Anterior cingulate cortex (tissue), 58 donors: ENCODE measurements around the gene DZIP3.

ENCODE experiments used
- DNase-seq, 58 donors: peaks; one replicate each; lab custom pipeline; 2025; lab: John Stamatoyannopoulos, UW

DZIP3 gene, protein sequence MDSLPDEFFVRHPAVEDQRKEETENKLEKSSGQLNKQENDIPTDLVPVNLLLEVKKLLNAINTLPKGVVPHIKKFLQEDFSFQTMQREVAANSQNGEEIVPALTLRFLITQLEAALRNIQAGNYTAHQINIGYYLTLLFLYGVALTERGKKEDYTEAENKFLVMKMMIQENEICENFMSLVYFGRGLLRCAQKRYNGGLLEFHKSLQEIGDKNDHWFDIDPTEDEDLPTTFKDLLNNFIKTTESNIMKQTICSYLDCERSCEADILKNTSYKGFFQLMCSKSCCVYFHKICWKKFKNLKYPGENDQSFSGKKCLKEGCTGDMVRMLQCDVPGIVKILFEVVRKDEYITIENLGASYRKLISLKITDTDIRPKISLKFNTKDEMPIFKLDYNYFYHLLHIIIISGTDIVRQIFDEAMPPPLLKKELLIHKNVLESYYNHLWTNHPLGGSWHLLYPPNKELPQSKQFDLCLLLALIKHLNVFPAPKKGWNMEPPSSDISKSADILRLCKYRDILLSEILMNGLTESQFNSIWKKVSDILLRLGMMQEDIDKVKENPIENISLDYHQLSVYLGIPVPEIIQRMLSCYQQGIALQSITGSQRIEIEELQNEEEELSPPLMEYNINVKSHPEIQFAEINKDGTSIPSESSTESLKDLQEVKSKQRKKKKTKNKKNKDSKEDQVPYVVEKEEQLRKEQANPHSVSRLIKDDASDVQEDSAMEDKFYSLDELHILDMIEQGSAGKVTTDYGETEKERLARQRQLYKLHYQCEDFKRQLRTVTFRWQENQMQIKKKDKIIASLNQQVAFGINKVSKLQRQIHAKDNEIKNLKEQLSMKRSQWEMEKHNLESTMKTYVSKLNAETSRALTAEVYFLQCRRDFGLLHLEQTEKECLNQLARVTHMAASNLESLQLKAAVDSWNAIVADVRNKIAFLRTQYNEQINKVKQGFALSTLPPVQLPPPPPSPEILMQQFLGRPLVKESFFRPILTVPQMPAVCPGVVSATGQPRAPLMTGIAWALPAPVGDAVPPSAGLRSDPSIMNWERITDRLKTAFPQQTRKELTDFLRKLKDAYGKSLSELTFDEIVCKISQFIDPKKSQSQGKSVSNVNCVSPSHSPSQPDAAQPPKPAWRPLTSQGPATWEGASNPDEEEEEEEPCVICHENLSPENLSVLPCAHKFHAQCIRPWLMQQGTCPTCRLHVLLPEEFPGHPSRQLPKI

DNA sequence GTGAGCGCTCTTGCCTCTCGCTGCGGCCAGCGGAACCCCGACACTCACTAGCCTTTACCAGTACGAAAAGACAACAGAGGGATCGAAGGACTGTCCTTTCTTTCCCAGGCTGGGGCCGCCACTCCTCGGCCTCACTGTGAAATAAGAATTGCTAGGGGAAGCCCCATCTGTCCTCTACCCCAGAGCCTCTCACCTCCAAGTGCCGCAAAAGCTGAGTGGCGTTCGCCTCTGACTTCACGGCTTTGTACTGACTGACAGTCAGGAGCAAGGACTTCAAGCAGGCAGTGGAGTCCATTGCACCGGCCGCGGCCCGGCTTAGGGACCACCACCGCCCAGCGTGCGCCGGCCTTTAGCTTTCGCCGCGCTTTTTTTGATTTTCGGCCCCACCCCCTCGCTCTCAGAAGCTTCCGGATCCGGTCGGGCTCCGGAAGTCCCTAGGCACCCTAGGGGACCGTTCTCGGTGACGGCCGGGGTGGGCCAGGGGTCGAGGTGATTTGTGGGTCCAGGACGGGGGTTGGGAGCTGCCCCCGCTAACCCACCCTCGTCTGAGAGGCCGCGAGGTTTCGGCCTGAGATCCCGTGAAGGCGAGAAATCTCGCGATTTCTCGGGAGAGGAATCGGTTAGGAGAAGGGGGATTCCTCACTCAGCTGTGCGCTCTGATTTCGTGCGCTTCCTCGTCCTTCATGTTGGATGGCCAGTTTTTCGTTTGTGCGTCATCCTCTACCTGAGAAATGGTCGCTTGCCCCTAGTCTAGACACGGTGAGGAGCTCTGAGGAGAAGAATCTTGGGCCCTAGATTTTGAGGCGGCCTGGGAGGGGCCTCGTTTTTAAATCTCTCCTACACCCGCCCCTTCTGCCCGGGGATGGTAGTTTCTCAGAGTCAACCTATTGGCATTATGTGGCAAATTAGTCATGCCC, at the start of gene DZIP3, which contains the start of gene CIP2A:
TSS of gene DZIP3 (plus strand) at position 642 of the 917 bp plus-strand sequence. CDS start 15,685 bp downstream, outside the sequence.
TSS of gene CIP2A (minus strand) at position 358 of the 917 bp plus-strand sequence. CDS start at position 295, 63 bp downstream.
- peak; percentile 16 to 89 (median 74) for DNase-seq

DNA sequence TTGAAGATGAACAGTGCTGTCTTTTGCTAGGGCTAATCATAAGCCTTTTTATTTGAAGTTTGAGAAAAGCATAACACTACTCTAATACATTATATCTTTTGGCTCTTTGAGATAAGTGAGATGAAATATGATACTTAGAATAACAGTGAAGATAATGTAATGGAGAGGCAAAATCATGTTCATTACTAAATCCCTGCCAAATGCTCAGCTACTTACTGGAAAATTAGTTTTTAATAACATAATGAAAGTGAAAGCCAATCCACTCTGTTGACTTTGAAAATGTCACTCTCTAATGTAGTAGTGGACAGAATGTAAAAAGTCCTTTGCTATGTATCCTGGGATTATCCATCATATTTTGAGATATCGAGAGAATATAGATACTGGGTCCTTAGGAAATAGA, 43.3 kb upstream of the DZIP3 start:
- no peak for DNase-seq

DNA sequence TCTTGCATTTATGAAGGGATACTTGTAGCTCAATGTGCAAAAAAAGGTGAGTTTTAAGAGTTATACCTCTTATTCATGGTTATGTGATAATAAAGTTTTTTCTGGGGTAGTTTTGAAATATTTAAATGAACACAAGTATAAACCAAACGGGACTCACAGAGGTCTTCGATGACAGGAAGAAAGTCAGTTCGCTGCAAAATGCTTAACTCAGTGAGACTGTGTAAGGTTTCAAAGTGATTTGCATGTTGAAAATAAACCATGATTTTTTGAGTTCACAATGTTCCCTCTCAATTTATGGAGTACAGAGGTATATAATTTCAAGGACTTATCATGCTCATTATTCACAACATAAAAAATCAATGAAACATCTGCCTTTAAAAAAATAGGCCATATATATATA, 42.8 kb upstream of the DZIP3 start:
- no peak for DNase-seq

- DNase-seq = no peak
Observed at GRCh38 chr3:108548304-108548703, 41.2 kb upstream of the DZIP3 start.

DNA sequence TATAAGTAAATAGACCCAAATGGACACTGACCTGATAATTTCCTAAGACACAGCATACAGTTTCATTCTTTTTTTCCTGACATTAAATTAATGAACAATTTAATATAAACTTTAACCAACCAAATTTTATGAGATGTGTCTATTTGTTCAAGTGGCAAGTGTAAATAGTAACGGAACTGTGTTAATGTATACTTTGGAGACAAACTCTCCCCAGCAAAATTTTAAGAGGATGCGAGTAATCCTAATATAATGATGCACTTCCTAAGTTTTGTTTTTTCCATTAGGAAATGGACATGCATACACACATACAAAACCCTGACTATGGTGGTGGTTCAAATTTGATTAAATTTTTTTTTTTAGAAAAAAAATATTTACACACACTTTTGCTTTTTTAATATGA, 40.6 kb upstream of the DZIP3 start:
- no peak for DNase-seq

DNA sequence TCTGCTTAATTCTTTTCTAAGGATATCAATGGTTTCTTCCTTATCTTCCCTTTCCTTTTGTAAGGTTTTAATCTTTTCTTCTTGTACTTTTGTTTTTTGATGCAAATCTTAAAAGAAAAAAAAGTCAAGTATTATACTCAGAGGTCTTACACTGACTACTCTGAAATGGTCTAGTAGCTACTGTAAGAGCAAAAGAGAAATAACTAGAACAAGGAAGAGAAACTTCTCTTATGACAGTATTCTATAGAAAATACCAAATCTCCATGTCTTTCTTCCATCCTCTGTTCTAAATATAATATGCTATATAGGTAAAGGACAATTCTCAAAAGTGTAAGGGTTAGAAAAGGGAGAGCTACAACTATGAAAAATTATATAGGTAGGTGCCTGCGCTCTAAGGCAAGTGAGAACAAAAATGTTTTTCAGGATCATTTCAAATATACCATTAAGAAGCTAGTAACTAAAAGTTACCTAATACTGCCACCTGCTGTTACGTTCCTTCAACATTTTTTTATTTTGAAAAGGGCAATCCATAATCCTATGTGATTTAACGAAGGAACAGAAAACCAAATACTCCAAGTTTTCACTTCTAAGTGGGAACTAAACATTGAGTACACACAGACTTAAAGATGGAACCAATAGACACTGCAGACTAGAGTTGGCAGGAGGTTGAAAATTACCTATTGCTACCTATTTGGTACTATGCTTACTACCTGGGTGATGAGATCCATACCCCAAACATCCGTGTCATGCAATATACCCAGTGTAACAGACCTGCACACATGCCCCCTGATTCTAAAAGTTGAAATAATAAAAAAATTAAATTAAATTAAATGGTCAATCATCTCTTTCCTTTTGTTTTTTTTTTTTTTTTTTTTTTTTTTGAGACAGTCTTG, 37.0 kb upstream of the DZIP3 start:
- peak in 1 of 58 donors; percentile 19 for DNase-seq

- DNase-seq = no peak
Observed at GRCh38 chr3:108554229-108554628, 35.3 kb upstream of the DZIP3 start.

DNA sequence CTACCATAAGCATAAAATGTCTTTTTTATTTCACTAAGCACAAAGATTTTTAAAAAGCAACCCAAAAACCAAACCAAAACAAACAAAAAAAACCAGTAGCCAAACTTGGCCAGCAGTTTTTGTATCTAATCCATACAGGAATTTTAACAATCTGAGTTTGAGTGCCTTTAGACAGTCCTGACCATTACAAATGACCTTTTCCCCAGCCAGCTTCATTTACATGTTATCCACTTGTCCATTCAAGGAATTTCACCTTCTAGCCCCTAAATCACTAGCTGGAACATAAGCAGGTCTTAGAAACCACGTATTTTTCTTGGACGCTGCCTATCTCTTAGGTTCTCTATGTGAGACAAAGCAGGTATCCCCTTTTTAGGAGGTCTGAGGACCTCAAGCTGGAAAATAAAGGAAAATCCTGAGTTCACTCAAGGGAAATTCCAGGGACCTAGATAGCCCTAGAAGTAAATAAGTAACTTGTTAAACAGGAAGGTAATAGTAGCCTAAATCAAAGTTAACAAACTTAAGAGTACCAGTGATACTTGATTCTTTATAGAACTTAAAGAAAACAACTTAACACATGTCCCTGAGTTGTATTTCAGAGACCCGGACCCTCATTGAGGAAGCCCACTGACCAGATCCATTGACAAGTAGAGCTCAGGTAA, 34.5 kb upstream of the DZIP3 start:
- DNase-seq = no peak

DNA sequence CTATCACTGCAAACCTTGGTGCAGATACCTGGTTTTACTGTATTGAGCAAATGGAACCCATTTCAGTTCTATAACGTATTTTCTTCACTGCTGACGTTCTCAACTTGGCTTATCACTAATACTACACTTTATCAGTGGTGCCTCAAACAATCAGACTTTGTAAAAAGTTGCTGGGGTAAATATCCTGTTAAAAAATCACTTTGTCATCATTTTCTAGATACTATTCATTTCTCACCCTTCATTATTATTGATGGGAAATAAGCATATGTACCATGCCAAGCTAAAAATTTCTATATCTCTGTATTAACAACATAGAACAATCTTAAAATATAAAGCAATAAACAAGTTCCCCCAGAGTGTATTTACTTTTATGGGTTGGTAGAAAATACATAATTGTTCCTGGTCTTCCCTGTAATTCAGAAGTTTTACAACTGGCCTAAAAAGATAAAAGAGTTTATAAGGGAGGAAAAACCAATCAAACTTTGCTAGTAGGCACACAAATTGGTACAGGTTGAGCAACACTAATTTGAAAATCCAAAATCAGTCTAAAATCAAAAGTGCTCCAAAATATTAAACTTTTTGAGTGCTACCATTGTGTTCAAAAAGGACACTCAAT, 33.4 kb upstream of the DZIP3 start:
- DNase-seq = no peak

DNA sequence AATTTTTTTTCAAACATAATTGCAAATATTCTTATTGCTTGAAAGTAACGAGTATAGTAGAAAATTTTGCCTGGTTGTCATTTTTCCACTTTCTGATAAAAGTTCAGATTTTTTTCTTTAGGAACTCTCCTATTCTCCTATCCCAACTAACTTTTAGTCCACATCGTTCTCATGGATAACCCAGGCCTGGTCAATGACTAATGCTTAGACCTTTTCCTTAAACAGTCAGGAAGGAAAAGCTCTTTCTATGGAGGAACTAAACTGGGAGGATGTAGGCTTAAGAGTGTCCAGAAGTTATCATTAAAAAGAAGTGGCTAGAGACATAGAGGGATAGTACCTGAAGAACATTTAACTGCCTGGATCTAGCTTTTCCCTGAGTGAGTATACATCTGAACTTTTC, 27.0 kb upstream of the DZIP3 start:
- DNase-seq = no peak

- no peak for DNase-seq
Observed at GRCh38 chr3:108564564-108564963, 25.0 kb upstream of the DZIP3 start.

GRCh38 chr3:108565506-108565905, 24.0 kb upstream of the DZIP3 start:
- DNase-seq = no peak

DNA sequence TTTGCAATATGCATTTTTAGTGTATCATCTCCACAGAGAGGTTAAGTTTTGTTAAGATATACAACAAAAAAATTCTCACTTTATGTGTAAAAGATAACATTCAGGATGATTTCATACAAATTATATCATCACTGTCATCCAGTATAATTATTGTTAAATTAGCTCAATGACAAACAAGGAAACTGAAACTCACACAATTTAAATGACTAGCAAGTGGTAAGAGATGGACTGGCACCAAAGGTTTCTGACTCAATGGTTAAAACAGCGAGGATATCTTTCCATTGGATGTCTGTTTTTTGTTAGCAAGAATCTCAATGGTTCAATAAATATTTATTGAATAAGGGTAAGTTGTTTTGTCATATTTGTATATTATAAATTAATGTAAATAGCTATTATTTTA, 22.9 kb upstream of the DZIP3 start:
- no peak for DNase-seq

GRCh38 chr3:108569336-108569735, 20.2 kb upstream of the DZIP3 start:
- DNase-seq = peak in 8 of 58 donors; percentile 1 to 16 (median 6)

GRCh38 chr3:108578064-108578463, 11.5 kb upstream of the DZIP3 start:
- no peak for DNase-seq

GRCh38 chr3:108588601-108589000, 921 bp upstream of the DZIP3 start:
- no peak for DNase-seq

GRCh38 chr3:108589998-108590323, 439 bp downstream of the DZIP3 start:
- no peak for DNase-seq

DNA sequence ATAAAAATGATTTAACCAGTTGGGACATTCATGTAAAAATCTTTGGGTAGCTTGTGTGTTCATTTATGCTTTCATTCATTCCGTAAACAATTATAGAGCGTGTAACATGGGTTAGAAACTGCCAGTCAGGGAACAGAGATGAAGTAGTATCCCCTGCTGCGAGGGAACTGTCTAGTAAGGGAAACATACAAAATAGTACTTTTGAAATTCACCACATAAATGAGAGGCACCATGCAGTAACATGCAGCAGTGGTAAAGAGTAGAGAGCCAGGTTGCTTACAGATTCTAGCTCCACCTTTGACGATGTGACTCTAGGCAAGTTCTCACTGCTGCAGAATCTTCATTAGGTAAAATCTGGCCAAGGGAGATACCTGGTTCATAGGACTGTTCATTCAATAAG, 938 bp downstream of the DZIP3 start:
- DNase-seq = no peak
